Keratinocyte (primary cell): ENCODE results near the gene USP47.

Experiments used
- EZH2 ChIP-seq: IDR thresholded peaks from one replicate; pipeline ENCODE4 v1.6.1; 2012; ENCODE audit warnings: inconsistent platforms, mild to moderate bottlenecking, low read length, moderate library complexity
- TF ChIP-seq, protein P1 (sequence below), 3 experiments: IDR thresholded peaks in 1 of 3; conservative IDR thresholded peaks in 1 of 3; optimal IDR thresholded peaks in 1 of 3; 2 replicates in 2 of 3; 3 replicates in 1 of 3; pipeline versions ENCODE3 to v1.5.1; 2011; ENCODE audit warnings: low read length in 3 of 3, mild to moderate bottlenecking in 3 of 3, moderate library complexity in 2 of 3, control low read depth in 1 of 3, inconsistent platforms in 1 of 3; ENCODE audit not compliant: insufficient read depth in 2 of 3; ENCODE audit errors: extremely low read depth in 1 of 3

DNA sequence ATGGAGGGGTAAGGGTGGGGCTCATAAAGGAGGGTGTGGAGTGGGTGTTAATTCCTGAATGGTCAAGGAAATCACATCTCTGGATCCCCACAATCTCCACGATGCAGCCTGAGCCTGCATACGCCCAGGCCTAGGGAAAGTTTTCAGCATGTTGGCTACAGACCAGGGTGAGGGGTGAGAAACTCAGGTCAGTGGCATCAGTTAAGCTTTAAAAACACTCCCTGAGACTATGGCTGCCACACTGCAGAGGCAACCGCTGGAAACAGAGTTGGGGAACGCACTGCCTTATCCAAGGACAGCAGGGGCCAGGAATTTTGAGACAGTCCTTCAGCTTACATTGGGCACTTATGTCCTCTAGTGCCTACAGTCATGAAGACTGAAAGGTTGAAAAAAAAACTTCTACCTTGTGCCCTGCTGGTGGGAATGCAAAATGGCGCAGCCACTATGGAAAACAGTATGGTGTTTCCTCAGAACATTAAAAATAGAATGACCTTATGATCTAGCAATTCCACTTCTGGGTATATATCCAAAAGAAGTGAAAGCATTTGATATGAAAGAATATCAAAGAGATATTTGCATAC lies 147.0 kb downstream of the USP47 start:
- TF ChIP-seq, protein P1, sequence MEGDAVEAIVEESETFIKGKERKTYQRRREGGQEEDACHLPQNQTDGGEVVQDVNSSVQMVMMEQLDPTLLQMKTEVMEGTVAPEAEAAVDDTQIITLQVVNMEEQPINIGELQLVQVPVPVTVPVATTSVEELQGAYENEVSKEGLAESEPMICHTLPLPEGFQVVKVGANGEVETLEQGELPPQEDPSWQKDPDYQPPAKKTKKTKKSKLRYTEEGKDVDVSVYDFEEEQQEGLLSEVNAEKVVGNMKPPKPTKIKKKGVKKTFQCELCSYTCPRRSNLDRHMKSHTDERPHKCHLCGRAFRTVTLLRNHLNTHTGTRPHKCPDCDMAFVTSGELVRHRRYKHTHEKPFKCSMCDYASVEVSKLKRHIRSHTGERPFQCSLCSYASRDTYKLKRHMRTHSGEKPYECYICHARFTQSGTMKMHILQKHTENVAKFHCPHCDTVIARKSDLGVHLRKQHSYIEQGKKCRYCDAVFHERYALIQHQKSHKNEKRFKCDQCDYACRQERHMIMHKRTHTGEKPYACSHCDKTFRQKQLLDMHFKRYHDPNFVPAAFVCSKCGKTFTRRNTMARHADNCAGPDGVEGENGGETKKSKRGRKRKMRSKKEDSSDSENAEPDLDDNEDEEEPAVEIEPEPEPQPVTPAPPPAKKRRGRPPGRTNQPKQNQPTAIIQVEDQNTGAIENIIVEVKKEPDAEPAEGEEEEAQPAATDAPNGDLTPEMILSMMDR (optimal IDR thresholded peaks at IDR 0.05 in 1 of 3, IDR thresholded peaks at IDR 0.05 in 1 of 3, conservative IDR thresholded peaks at IDR 0.05 in 1 of 3; ENCODE audit: extremely low read depth in 1 of 3, insufficient read depth in 2 of 3, low read length in 3 of 3) = peak in 2 of 3 experiments; percentile 31 to 32
- TF ChIP-seq EZH2 = no peak
